Astrocyte of the spinal cord (primary cell): ENCODE data around the gene ALKBH1.

Source experiments
- DNase-seq: peaks from one replicate; pipeline ENCODE4 v3.0.0; 2011; ENCODE audit warnings: low read depth, low spot score
- H3K4me3 ChIP-seq: 2 replicates; pipeline ENCODE4 v1.5.1; 2011; ENCODE audit warnings: low read depth, mild to moderate bottlenecking, low read length, moderate library complexity
- CTCF ChIP-seq: IDR thresholded peaks from 2 replicates; pipeline ENCODE4 v1.5.1; 2012; ENCODE audit warnings: low read depth, mild to moderate bottlenecking, low read length, inconsistent platforms
- in situ Hi-C: cut with HindIII; loops from 2 replicates; pipeline ENCODE4 v1.10.0; 2017; ENCODE audit warnings: low sequenced_read_pairs

Gene ALKBH1

GRCh38 chr14:77630111-77630510 lies 77.7 kb downstream of the ALKBH1 start:
- in situ Hi-C loops: no loop called here
- H3K4me3 ChIP-seq: no peak overlapping the region
- TF ChIP-seq CTCF: no peak
- DNase-seq: no peak

GRCh38 chr14:77625360-77625759 lies 82.5 kb downstream of the ALKBH1 start:
- H3K4me3 ChIP-seq: no peak overlapping the region
- no peak for TF ChIP-seq CTCF
- in situ Hi-C loops: no loop called here
- DNase-seq: no peak

- no peak overlapping the region for H3K4me3 ChIP-seq
- DNase-seq: no peak
- in situ Hi-C loops: no loop called here
- no peak for TF ChIP-seq CTCF
Observed at GRCh38 chr14:77623201-77623600, 84.6 kb downstream of the ALKBH1 start.
